GM18951 (cell line): Measurements from ENCODE around the gene TCF3.
"Not testable (repeated sequence)": the region's sequence is repeated elsewhere in the genome, so short reads cannot be mapped to it uniquely, and the experiment has no call there.

Experiments used
- POLR2A ChIP-seq: IDR thresholded peaks from 4 replicates; pipeline ENCODE4 v1.6.1; 2011; ENCODE audit warnings: mild to moderate bottlenecking; ENCODE audit not compliant: insufficient read length, insufficient read depth; ENCODE audit errors: extremely low read depth
- in situ Hi-C: fragments of 300-500 bp; cut with MboI; formaldehyde crosslinking; loops from one replicate; pipeline ENCODE4 v1.12.0; 2022; ENCODE audit warnings: low sequenced_read_pairs, mixed read lengths, inconsistent platforms; ENCODE audit not compliant: unreplicated experiment

Gene TCF3

GRCh38 chr19:1680976-1681375 lies 28.6 kb upstream of the TCF3 start:
- TF ChIP-seq POLR2A: no peak
- in situ Hi-C loops: no loop called here

GRCh38 chr19:1678073-1678472 lies 25.7 kb upstream of the TCF3 start:
- in situ Hi-C loops: no loop called here
- no peak for TF ChIP-seq POLR2A

GRCh38 chr19:1676351-1677266 lies 24.2 kb upstream of the TCF3 start:
- no peak for TF ChIP-seq POLR2A
- in situ Hi-C loops: no loop called here

- TF ChIP-seq POLR2A: no peak
- in situ Hi-C loops: no loop called here
Observed at GRCh38 chr19:1675633-1676350, 23.4 kb upstream of the TCF3 start.

- in situ Hi-C loops: no loop called here
Observed at GRCh38 chr19:1674293-1674679, 21.9 kb upstream of the TCF3 start.

GRCh38 chr19:1673645-1674292 lies 21.4 kb upstream of the TCF3 start:
- TF ChIP-seq POLR2A: no peak
- in situ Hi-C loops: no loop called here

More at GRCh38 chr19:1674293-1674679, 21.9 kb upstream of the TCF3 start:
- no peak for TF ChIP-seq POLR2A

- in situ Hi-C loops: no loop called here
- TF ChIP-seq POLR2A: no peak
Observed at GRCh38 chr19:1672769-1673644, 20.6 kb upstream of the TCF3 start.

- in situ Hi-C loops: no loop called here
- no peak for TF ChIP-seq POLR2A
Observed at GRCh38 chr19:1672038-1672768, 19.8 kb upstream of the TCF3 start.

GRCh38 chr19:1671716-1672037 lies 19.3 kb upstream of the TCF3 start:
- in situ Hi-C loops: no loop called here
- no peak for TF ChIP-seq POLR2A

GRCh38 chr19:1670747-1671146 lies 18.3 kb upstream of the TCF3 start:
- in situ Hi-C loops: not testable (repeated sequence)

- in situ Hi-C loops: no loop called here
- no peak for TF ChIP-seq POLR2A
Observed at GRCh38 chr19:1668486-1669270, 16.3 kb upstream of the TCF3 start.
